Amniotic epithelial cell (primary cell): ENCODE results near the gene MPND.
A peak's percentile ranks its signal among the peaks of the same experiment; 100 is the strongest.

Experiments
- DNase-seq: peaks from one replicate; pipeline ENCODE4 v3.0.0-alpha.2; 2010; ENCODE audit warnings: low read depth

The MPND gene

GRCh38 chr19:4343370-4344307 is at the start of gene MPND:
Gene MPND, plus strand, starts transcription at chr19:4343562. Its CDS starts 32 bp downstream, at chr19:4343594.
- peak; percentile 68 for DNase-seq

GRCh38 chr19:4294389-4294788 is 49.0 kb upstream of the MPND start:
- no peak for DNase-seq

- DNase-seq: no peak
Measured at GRCh38 chr19:4295972-4296771, 47.2 kb upstream of the MPND start.

GRCh38 chr19:4297901-4298809 is 45.2 kb upstream of the MPND start:
- no peak for DNase-seq

- DNase-seq: no peak
Measured at GRCh38 chr19:4298810-4299550, 44.4 kb upstream of the MPND start.

- no peak for DNase-seq
Measured at GRCh38 chr19:4300589-4300988, 42.8 kb upstream of the MPND start.

- DNase-seq: no peak
Measured at GRCh38 chr19:4301590-4302242, 41.6 kb upstream of the MPND start.

- DNase-seq: no peak
Measured at GRCh38 chr19:4302243-4302640, 41.1 kb upstream of the MPND start, which contains the start of gene TMIGD2. Gene TMIGD2, minus strand, starts transcription at chr19:4302389. Its CDS starts 4 bp downstream, at chr19:4302385.

GRCh38 chr19:4303819-4304537 is 39.4 kb upstream of the MPND start:
- no peak for DNase-seq

- no peak for DNase-seq
Measured at GRCh38 chr19:4304538-4305256, 38.7 kb upstream of the MPND start, which contains the start of gene FSD1. Gene FSD1, plus strand, starts transcription at chr19:4304598. Its CDS starts 149 bp downstream, at chr19:4304747.

- no peak for DNase-seq
Measured at GRCh38 chr19:4305257-4305612, 38.1 kb upstream of the MPND start.

GRCh38 chr19:4305659-4306058 is 37.7 kb upstream of the MPND start:
- DNase-seq: no peak

GRCh38 chr19:4310247-4311121 is 32.9 kb upstream of the MPND start:
- DNase-seq: no peak

GRCh38 chr19:4313847-4314490 is 29.4 kb upstream of the MPND start:
- no peak for DNase-seq

GRCh38 chr19:4316956-4317355 is 26.4 kb upstream of the MPND start:
- peak; percentile 64 for DNase-seq

- no peak for DNase-seq
Measured at GRCh38 chr19:4318460-4318859, 24.9 kb upstream of the MPND start.

- no peak for DNase-seq
Measured at GRCh38 chr19:4319067-4319718, 24.2 kb upstream of the MPND start.
